Epithelial cell of prostate (primary cell): Measurements from ENCODE around the gene HSPH1.

Experiments
- DNase-seq: peaks from one replicate; pipeline ENCODE4 v3.0.0-alpha.2; 2011; ENCODE audit warnings: low read depth, low spot score
- H3K27ac ChIP-seq: fragments of 450-650 bp; 2 replicates; pipeline ENCODE4 v1.5.1; 2017; ENCODE audit warnings: mild to moderate bottlenecking

The HSPH1 gene

GRCh38 chr13:31134039-31134711 lies 27.5 kb downstream of the HSPH1 start:
- no peak overlapping the region for H3K27ac ChIP-seq
- no peak for DNase-seq

DNA sequence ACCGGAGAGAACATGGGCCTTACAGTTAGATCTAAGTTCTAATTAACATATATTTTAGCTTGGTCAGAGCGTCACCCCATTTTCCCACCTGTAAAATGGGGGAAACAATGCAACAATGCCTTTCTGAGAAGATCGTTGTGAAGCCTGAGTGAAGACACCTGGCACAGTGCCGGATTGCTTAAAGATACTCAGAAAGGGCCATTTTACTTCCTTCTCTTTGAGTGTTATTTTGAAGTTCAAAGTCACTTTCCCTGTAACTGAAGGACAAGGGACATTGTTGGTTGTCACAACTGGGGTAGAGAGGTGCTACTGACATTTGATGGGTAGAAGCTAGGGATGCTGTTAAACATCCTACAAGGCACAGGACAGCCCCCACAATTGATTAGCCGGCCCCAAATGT lies 28.1 kb downstream of the HSPH1 start:
- no peak for DNase-seq
- H3K27ac ChIP-seq: no peak overlapping the region

- no peak for DNase-seq
- H3K27ac ChIP-seq: no peak overlapping the region
Observed at GRCh38 chr13:31131470-31131961, 30.2 kb downstream of the HSPH1 start.

- H3K27ac ChIP-seq: no peak overlapping the region
- DNase-seq: no peak
Observed at GRCh38 chr13:31129419-31129818, 32.3 kb downstream of the HSPH1 start.

DNA sequence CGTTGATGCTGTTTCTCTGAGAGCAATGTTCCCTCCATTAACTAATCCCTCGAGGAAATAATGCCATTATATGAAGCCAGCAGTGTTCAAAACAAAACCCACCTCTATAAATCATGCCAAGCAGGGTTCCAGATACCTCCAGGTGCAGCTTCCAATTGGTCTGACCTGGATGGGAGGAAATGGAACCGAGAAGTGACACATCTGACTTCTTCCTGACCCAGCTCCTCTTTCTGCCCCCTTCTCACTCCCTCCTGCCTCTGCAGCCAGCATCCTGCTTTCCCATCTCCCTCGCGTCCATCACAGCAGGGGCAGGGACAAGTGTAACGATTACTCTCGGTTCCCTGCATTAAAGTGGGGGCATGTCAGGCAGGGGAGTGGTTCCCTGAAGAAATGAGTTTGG lies 37.5 kb downstream of the HSPH1 start:
- DNase-seq: no peak
- no peak overlapping the region for H3K27ac ChIP-seq

DNA sequence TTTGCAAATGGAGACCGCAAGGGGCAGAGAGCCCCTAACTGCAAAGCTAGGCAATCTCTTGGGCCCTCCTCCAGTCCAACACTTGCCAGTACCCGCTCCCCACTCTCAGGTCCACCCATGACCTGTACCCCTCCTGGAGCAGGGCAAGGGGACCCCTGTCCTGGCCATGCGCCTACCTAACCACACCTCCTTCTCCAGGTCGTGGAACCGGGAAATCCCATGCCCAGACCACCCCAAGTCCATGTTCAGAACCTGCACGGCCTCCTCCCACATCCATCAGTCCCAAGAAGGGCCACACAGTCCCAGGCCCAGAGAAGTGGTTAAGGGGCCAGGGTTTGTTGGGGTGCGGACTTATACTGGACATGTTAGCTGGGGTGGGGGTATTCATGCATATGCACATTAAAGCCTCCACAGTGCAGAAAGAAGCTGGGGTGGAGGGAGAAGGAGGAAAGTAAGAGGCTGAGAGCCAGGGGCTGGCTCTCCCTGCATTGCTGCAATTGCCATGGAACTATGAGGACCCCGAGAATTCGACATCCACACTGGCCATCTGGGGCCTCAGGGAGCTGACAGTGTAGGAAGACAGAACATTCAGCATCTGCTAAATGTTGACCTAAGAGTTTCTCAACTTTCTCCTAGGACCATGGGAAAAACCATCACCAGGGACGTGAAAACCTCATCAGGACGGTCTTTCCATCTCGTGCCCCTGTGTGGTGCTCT lies 39.0 kb downstream of the HSPH1 start:
- no peak for DNase-seq
- H3K27ac ChIP-seq: no peak overlapping the region

DNA sequence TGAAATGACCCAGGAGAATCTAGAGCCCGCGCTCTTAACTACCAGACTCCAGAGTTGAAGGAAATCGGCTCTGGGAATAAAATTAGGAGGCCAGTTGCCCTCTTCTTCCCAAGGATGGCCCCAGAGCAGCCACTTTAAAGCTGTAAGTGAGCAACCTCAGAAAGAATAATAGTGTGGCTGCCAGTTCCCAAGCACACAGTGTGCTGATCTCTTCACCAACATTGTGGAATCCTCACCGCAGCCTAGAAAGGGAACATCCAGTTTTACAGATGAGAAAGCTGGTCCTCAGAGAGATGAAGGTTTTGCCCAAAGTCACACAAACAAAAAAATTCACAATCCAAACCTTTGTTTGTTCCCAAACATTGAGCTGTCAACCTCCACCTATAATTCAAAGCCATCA lies 39.6 kb downstream of the HSPH1 start:
- H3K27ac ChIP-seq: no peak overlapping the region
- no peak for DNase-seq

DNA sequence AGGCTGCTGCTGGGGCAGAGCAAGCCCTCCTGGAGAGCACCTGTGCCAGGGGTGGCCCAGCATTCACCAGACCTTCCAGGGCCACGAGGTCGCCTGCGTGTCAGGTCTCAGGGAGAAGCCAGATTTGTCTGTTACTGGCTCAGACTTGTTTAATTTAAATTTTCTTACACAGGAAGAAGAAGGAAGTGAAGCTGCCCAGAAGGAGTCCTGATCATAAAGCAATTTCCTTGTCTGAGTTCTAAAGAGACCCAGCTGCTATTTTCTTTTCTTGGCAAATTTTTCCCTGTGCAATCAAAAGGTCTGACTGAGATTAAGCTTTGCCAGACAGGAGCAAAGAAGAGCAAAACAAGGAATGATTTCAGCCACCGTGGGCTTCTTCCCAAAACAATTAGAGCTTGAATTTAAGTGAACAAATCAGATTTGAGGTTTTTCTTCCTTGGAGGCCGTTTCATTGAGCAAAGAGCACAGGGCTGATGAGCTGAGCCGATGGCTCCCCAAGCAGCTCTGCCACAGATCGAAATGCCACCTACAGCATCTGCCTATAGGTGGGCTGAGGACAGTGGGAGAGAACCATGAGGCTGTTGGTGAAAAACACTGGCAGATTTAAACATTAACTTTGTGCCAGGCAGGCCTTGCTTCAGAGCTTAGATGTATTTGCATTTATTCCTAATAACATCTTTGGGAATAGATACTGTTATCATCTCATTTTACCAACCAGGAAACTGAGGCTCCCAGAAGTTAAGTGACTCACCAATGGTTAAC lies 40.1 kb downstream of the HSPH1 start:
- no peak overlapping the region for H3K27ac ChIP-seq
- DNase-seq: no peak

DNA sequence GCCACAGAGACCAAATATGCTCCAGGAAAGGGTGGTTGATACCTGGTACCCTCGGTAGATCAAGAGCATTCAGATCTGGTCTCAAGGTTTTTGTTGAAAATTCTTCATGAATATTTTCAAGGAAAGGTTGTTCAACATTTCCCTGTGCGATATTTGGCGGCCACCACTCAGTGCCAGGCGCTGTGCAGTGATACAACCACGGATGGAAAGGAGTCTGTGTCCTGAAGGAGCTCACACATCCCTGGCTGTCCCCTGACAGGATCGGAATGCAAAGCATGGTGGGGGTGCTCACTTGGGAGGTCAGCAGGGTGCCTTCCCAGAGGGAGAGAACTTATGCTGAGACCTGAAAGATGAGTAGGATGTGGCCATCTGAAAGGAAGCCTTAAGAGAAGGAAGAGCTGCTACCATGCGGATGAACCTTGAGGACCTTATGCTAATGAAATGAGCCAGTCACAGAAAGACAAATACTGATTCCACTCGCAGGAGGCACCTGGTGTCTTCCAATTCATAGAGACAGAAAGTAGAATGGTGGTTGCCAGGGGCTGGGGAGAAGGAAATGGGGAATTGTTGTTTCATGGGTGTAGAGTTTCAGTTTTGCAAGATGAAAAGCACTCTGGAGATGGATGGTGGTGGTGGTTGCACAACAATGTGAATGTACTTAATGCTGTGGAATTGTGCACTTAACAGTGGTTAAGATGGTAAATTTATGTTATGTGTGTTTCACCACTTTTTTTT lies 41.6 kb downstream of the HSPH1 start:
- no peak for DNase-seq
- no peak overlapping the region for H3K27ac ChIP-seq

DNA sequence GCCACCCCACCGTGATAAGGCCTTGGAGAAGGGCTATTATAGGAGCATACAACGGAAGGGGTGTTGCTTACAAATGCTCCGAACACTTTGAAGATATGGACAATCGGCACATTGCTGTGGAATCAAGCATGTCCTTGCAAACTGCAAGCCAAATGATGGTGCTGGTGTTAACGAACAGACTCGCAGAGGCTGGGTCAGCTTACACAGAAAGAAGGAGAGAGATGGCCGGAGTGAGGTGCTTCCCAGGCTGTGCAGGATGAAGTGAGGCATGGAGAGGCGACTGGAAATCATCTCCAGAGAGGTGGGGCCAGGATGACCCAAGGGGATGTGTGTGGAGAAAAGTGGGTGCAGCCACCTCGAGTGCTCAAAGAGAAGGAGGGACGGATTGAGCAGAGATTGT lies 42.2 kb downstream of the HSPH1 start:
- DNase-seq: no peak
- no peak overlapping the region for H3K27ac ChIP-seq

DNA sequence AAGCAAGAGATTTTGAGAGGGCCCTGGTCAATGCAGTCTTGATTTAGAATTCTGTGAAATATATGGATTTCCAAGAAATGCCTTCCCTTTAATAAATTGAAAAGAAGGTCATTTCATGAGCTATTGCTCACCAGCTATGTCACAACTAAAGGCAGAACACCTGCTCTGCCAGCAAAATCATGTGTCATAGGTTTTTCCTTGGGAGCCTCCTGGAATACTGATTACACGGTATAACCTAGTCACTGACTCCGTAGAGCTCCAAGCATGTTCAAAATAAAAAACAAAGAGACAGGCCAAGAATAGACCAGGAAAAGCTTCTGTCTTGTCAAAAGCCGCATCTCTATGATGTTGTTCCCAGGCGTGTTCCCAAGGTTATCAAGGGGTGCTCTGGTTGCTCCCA lies 45.5 kb downstream of the HSPH1 start:
- H3K27ac ChIP-seq: peak overlapping the region; percentile 63

GRCh38 chr13:31115616-31116015 lies 46.1 kb downstream of the HSPH1 start:
- peak; percentile 53 for DNase-seq
- peak overlapping the region; percentile 63 for H3K27ac ChIP-seq

More for the DNA sequence above, 45.5 kb downstream of the HSPH1 start:
- no peak for DNase-seq

DNA sequence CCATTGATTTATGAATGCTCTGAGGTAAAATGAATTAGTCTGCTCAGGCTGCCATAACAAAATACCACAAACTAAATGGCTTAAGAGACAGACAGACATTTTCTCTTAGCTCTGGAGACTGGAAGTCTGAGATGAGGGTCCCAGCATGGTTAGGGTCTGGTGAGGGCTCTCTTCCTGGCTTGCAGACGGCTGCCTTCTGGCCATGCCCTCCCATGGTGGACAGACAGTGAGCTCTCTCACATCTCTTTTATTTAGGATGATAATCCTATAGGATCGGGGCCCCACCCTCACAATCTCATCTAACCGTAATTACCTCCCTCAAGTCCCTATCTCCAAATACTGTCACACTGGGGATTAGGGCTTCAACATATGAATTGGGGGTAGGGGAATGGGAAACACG lies 47.1 kb downstream of the HSPH1 start:
- no peak overlapping the region for H3K27ac ChIP-seq
- DNase-seq: no peak

GRCh38 chr13:31111136-31111535 lies 50.6 kb downstream of the HSPH1 start:
- H3K27ac ChIP-seq: no peak overlapping the region
- DNase-seq: no peak

DNA sequence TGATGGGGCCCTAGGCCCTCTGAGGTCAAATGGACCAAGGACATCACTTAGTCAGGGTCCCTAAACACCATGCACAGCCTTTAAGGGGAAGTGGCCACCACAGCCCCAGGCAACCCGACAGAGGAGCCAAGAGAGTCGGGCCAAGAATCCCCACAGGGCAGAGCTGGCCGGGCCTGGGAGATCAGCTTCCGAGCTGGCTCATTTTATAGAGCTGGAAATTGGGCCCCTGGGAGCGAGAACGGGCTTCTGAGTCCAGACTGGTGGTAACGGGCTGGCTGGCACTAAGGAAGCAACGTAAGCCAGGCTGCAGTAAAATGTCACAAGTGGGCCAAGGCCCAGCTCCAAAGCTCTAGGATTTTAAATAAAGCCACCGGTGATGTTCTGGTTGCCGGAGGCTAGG lies 51.1 kb downstream of the HSPH1 start:
- no peak overlapping the region for H3K27ac ChIP-seq
- no peak for DNase-seq

- no peak overlapping the region for H3K27ac ChIP-seq
- DNase-seq: no peak
Observed at GRCh38 chr13:31110169-31110568, 51.5 kb downstream of the HSPH1 start.

DNA sequence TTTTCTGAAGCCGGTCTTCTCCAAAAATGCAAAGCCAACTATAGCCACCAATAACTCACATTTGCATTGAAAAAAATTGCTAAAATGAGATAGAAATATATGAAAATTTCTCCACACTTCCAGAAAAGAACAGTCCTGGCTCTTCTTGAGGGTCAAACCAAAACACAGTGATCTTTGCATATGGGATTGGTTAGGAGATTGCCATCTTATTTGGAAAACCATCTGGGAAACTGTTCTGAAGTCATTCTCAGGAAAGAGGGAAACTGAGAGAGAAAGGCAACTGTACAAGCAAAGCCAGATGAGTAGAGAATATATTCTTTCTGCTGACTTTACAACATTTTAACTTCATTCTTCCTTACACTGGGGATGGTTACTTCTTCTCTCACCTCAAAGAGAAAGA lies 54.6 kb downstream of the HSPH1 start:
- DNase-seq: no peak
- H3K27ac ChIP-seq: no peak overlapping the region

DNA sequence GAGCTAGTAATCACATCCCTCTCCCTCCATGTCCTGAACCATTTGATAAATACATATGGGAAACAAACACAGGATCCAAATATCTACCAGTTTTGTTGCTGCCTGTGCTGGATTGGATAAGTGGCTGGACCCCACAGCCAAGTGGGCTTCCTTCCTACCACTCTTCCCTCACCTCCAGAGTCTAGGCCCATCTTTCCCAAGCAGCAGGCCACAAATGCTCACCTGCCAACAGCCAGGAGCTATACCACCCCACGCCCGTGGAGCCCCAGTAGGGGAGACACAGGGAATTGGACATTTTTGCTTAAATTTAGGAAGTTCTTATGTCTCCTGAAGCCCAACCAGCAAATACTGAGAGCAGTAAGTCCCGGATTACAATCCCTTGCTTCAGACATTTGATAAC lies 55.8 kb downstream of the HSPH1 start:
- no peak for DNase-seq
- no peak overlapping the region for H3K27ac ChIP-seq

DNA sequence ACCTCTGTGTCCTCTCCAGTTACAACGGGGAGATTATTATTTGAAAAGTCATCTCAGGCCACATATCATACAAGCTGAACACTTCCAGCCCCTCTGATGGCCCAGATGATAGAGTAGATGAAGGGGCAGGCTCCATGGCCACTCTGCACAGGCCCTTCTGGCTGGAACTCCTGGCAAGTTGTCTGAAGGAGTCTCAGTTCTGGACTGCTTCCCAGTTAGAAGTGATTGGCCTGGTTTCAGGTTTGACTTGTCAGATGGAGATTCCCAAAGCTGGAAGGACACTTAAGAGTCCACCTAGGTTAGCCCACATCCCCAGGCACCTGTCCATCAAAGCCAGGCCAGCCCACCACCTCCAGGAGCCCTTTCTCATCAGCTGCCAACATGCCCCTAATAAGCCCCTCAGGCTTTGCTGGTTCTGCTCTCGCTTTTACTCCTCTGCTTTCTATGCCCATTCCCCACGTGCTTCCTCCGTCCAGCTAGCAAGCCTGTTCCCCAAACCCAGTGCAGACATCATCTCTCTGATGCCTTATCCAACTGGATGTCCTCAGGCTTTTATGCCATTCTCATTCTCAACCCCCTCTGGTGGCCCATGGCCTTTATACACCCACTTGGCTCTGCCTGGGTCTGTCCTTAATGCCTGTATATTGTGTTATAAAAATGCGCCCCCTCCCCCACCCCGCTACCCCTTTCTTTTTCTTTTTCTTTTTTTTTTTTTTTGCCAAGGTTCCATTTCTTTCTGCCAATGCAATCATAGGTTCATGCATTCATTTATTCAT lies 56.5 kb downstream of the HSPH1 start:
- no peak overlapping the region for H3K27ac ChIP-seq
- no peak for DNase-seq

DNA sequence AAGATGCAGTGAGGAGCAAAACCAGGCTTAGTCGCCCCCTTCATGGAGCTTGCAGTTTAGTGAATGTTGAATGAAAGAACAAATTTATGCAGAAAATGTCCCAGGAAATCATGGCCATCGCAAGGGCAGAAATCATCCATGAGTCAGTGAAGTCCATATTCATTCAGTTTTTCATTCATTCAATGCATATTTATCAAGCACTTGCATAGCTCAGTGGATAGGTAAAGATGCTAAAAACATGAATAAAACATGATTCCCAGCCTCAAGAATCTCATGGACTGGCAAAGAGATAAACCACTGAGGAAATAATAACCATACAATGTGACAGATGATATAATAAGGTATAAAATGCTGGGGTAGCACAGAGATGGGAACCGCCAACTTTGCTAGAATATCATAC lies 58.8 kb downstream of the HSPH1 start:
- no peak for DNase-seq

More for the DNA sequence above, 58.8 kb downstream of the HSPH1 start:
- no peak overlapping the region for H3K27ac ChIP-seq
